Panc1 (cell line): Measurements from ENCODE around the gene TAT.

Experiments used
- POLR2AphosphoS5 ChIP-seq: IDR thresholded peaks from 2 replicates; pipeline ENCODE4 v1.6.1; 2012; ENCODE audit warnings: mild to moderate bottlenecking, low read depth, low read length, moderate library complexity
- SIN3A ChIP-seq: IDR thresholded peaks from 2 replicates; pipeline ENCODE4 v1.6.1; 2012; ENCODE audit warnings: low read depth, mild to moderate bottlenecking, low read length, moderate library complexity, borderline replicate concordance; ENCODE audit not compliant: insufficient read depth

- TF ChIP-seq SIN3A, result no peak
- no peak for TF ChIP-seq POLR2AphosphoS5
Measured at GRCh38 chr16:71594000-71594646, 17.2 kb upstream of the TAT start.
